GM21390 (cell line): ENCODE results near the gene SUPT5H.

Experiments
- ATAC-seq: cut with Tn5 transposase; IDR thresholded peaks from one replicate; pipeline ENCODE4 v1.9.1; 2021; ENCODE audit not compliant: unreplicated experiment

The SUPT5H gene

DNA sequence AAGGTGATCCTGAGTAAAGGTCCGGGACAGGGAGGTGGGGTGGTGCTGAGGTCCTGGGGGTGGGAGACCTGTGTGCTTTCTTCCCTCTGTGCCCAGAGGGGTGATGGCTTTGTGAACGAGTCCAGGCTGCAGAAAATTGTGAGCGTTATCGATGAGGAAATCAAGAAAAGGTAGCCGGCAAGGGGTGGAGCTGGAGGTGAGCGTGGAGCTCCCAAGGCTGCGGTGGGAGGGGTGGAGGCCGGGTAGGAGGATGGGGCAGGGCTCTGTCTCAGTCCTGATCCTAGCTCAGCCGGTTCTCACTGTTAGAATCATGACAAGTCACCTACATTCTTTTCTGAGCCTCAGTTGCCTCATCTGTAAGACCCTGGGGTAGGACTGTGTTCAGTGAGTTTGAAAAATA, 73.6 kb downstream of the SUPT5H start:
- ATAC-seq: no peak

- no peak for ATAC-seq
Measured at GRCh38 chr19:39520541-39521484, 75.4 kb downstream of the SUPT5H start.

GRCh38 chr19:39524495-39524894, 79.1 kb downstream of the SUPT5H start:
- ATAC-seq: no peak

GRCh38 chr19:39525205-39525604, 79.8 kb downstream of the SUPT5H start:
- ATAC-seq: no peak
